Measurements from ENCODE around the gene COPG1. TPM values are rescaled to one million over a fixed set of nuclear protein-coding genes. Genes with fewer than 3 reads are reported as not detected.

Gene COPG1
- total RNA-seq, 1 donor from 2014 or later, result 120 TPM

DNA sequence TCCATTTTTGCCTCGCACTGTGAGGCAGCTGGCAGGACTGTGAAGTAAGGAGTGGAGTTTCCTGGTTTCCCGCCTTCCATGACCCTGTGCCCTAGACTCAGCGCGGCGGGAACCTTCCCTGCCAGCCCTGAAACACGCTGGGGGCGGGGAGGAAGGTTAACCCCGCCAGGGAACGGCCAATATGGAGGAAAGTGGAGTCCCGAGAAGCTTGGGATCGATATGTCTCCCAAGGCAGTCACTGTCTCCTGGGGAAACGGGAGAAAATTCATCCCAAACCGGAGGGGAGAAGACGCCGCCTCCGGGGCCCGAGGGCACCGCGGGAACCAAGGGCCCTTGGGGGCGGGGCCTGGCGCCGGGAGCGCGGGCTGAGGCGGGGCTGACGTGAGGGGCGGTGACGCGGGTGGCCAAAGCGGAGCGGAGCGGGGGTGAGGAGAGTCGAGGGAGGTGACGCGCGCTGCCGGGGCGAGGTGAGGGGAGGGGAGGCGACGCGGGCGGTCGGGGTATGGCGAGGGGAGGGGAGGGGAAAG lies 29.1 kb downstream of the COPG1 start, which contains the start of gene HMCES:
Gene HMCES (plus strand): TSS at position 432 of the 527 bp plus-strand sequence. CDS start 863 bp downstream, outside the sequence.
- H3K27me3 ChIP-seq (ENCODE audit: control insufficient read depth in 3 of 3, insufficient read depth in 3 of 3, low read length in 3 of 3), result no peaks in the 10 kb centered on the region
- peak within 1 kb of the TSS; percentile 88 for H3K27ac ChIP-seq (ENCODE audit: low read depth, low read length)
- H3K36me3 ChIP-seq (ENCODE audit: control insufficient read depth in 3 of 3, insufficient read depth in 3 of 3, low read length in 3 of 3), result peaks cover 25 to 40% (median 27%) of the 10 kb centered on the region in 3 donors
- H3K4me3 ChIP-seq (ENCODE audit: low read length in 3 of 3), result peak within 1 kb of the TSS; percentile 82 to 91 (median 87)
- H3K9me3 ChIP-seq (ENCODE audit: control insufficient read depth in 3 of 3, low read length in 3 of 3), result no peaks in the 10 kb centered on the region
- peak within 1 kb of the TSS; percentile 83 to 94 (median 90) for H3K9ac ChIP-seq (ENCODE audit: low read depth in 1 of 3, low read length in 3 of 3)
- peaks cover 15 to 17% (median 17%) of the 10 kb centered on the region in 3 donors for H3K4me1 ChIP-seq (ENCODE audit: control insufficient read depth in 3 of 3, insufficient read depth in 3 of 3, low read length in 3 of 3)

DNA sequence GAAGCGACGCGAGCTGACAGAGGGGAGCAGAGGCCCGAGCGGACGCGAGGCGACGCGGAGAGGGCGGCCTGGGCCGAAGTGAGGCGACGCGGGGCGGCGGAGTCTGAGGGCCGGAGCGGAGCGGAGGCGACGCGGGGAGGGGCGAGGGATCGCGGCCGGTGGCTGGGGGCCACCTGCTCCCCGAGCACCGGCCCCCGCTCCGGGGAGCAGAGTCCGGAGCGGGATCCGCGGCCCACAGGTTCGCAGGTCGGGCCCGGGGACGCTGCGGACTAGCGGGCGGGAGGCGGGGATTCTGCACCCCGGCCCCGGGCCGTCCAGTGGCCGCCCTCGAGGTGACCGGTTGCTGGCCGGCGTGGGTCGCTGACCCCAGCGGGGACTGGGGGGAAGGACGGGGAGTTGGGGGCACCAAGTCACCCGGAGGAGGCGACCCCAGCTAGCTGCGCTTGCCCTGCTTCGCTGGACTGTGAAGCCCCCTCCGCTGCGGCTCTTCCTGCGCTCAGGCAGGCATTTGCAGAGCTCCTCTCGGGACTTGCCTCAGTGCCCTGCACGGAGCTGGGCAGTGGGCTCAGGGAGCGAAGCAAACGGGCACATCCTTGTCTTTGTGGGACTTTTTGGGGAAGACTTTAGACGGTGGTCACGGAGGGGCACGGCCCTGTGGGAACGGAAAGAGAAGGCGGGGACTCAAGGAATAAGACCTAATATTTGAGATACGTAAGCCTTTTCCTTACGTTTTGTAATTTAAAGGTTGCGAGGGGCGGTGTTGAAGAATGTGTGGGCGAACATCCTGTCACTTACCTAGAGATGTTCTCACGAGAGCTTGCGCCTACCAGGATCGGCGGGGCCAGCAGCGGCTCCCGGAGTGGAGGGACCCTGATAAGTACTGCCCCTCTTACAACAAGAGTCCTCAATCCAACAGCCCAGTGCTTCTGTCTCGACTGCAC lies 29.8 kb downstream of the COPG1 start:
- peak overlapping the region; percentile 82 to 91 (median 87) for H3K4me3 ChIP-seq (ENCODE audit: low read length in 3 of 3)
- H3K4me1 ChIP-seq (ENCODE audit: control insufficient read depth in 3 of 3, insufficient read depth in 3 of 3, low read length in 3 of 3), result peaks cover 15 to 17% (median 17%) of the 10 kb centered on the region in 3 donors
- peaks cover 20 to 35% (median 20%) of the 10 kb centered on the region in 3 donors for H3K36me3 ChIP-seq (ENCODE audit: control insufficient read depth in 3 of 3, insufficient read depth in 3 of 3, low read length in 3 of 3)
- H3K9me3 ChIP-seq (ENCODE audit: control insufficient read depth in 3 of 3, low read length in 3 of 3), result no peaks in the 10 kb centered on the region
- H3K27ac ChIP-seq (ENCODE audit: low read depth, low read length), result peak overlapping the region; percentile 88
- H3K9ac ChIP-seq (ENCODE audit: low read depth in 1 of 3, low read length in 3 of 3), result peak overlapping the region; percentile 83 to 94 (median 90)
- no peaks in the 10 kb centered on the region for H3K27me3 ChIP-seq (ENCODE audit: control insufficient read depth in 3 of 3, insufficient read depth in 3 of 3, low read length in 3 of 3)

DNA sequence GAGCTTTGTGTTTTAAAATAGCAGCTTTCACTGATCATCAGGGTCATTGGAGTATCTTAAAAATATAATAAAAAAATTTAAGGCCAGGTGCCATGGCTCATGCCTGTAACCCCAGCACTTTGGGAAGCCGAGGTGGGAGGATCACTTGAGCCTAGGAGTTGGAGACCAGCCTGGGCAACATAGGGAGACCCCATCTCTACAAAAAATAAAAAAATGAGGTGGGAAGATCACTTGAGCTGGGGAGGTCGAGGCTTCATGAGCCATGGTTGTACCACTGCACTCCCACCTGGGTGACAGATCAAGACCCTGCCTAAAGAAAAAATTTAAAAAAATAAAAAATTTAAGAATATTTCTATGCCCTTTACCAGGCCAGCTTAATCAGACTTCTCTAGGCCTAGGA lies 30.8 kb downstream of the COPG1 start:
- peak overlapping the region in 2 of 3 donors; percentile 83 to 94 for H3K9ac ChIP-seq (ENCODE audit: low read depth in 1 of 3, low read length in 3 of 3)
- peaks cover 11 to 26% (median 12%) of the 10 kb centered on the region in 3 donors for H3K36me3 ChIP-seq (ENCODE audit: control insufficient read depth in 3 of 3, insufficient read depth in 3 of 3, low read length in 3 of 3)
- H3K27ac ChIP-seq (ENCODE audit: low read depth, low read length), result no peak overlapping the region

DNA sequence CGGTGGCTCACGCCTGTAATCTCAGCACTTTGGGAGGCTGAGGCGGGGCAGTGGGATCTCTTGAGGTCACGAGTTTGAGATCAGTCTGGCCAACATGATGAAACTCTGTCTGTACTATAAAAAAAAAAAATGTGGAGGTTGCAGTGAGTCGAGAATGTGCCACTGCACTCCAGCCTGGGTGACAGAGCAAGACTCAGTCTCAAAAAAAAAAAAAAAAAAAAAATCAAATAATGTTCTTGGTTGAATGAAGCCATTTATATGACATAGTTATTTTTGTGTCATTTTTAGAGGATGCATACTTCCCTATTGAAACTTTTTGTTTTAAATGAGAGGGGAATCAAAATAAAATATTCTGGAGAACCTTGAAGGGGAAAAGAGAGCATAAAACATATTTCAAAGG lies 32.3 kb downstream of the COPG1 start:
- no peak overlapping the region for H3K4me3 ChIP-seq (ENCODE audit: low read length in 3 of 3)

More for the DNA sequence above, 30.8 kb downstream of the COPG1 start:
- Histone ChIP-seq H3K4me1 (ENCODE audit: control insufficient read depth in 3 of 3, insufficient read depth in 3 of 3, low read length in 3 of 3) (peaks cover 15 to 17% (median 17%) of the 10 kb centered on the region in 3 donors), H3K9me3 (ENCODE audit: control insufficient read depth in 3 of 3, low read length in 3 of 3) (no peaks in the 10 kb centered on the region), H3K4me3 (ENCODE audit: low read length in 3 of 3) (peak overlapping the region in 2 of 3 donors; percentile 87 to 91), H3K27me3 (ENCODE audit: control insufficient read depth in 3 of 3, insufficient read depth in 3 of 3, low read length in 3 of 3) (no peaks in the 10 kb centered on the region)

DNA sequence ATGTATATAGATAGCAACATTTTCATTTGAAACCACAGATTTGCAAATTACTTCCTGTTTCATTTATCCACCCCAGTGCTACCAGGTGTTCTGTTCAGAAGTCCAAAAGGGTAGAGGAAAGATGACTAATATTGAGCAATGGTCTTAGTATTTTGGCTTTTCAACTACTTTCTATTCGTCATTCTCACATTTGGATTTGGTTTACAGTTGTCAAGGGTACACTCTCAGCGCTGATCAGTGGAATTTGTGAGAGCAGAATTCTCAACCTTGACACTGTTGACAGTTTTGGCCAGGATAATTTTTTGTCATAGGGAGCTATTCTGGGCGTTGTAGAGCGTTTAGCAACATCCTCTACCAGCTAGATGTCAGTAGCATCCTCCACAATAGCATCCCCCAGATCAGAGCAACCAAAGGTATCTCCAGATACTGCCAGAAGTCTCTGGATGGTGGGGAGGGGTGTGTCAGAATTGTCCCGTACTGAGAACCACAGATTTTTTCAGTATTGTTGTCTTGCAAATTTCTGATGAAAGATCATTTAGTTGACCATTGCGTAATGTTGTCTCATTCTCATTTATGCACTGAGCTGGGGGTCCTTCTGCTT lies 33.4 kb downstream of the COPG1 start:
- Histone ChIP-seq H3K27ac (ENCODE audit: low read depth, low read length) (no peak overlapping the region), H3K4me3 (ENCODE audit: low read length in 3 of 3) (no peak overlapping the region), H3K9me3 (ENCODE audit: control insufficient read depth in 3 of 3, low read length in 3 of 3) (no peaks in the 10 kb centered on the region), H3K4me1 (ENCODE audit: control insufficient read depth in 3 of 3, insufficient read depth in 3 of 3, low read length in 3 of 3) (peaks cover 12 to 14% (median 14%) of the 10 kb centered on the region in 3 donors), H3K36me3 (ENCODE audit: control insufficient read depth in 3 of 3, insufficient read depth in 3 of 3, low read length in 3 of 3) (peaks cover 0 to 6% (median 0%) of the 10 kb centered on the region in 3 donors), H3K27me3 (ENCODE audit: control insufficient read depth in 3 of 3, insufficient read depth in 3 of 3, low read length in 3 of 3) (no peaks in the 10 kb centered on the region), H3K9ac (ENCODE audit: low read depth in 1 of 3, low read length in 3 of 3) (peak overlapping the region in 1 of 3 donors; percentile 14)

More for the DNA sequence above, 32.3 kb downstream of the COPG1 start:
- no peak overlapping the region for H3K9ac ChIP-seq (ENCODE audit: low read depth in 1 of 3, low read length in 3 of 3)
- H3K9me3 ChIP-seq (ENCODE audit: control insufficient read depth in 3 of 3, low read length in 3 of 3), result no peaks in the 10 kb centered on the region
- no peak overlapping the region for H3K27ac ChIP-seq (ENCODE audit: low read depth, low read length)
- H3K4me1 ChIP-seq (ENCODE audit: control insufficient read depth in 3 of 3, insufficient read depth in 3 of 3, low read length in 3 of 3), result peaks cover 15 to 17% (median 17%) of the 10 kb centered on the region in 3 donors
- H3K27me3 ChIP-seq (ENCODE audit: control insufficient read depth in 3 of 3, insufficient read depth in 3 of 3, low read length in 3 of 3), result no peaks in the 10 kb centered on the region
- peaks cover 0 to 13% (median 7%) of the 10 kb centered on the region in 3 donors for H3K36me3 ChIP-seq (ENCODE audit: control insufficient read depth in 3 of 3, insufficient read depth in 3 of 3, low read length in 3 of 3)

DNA sequence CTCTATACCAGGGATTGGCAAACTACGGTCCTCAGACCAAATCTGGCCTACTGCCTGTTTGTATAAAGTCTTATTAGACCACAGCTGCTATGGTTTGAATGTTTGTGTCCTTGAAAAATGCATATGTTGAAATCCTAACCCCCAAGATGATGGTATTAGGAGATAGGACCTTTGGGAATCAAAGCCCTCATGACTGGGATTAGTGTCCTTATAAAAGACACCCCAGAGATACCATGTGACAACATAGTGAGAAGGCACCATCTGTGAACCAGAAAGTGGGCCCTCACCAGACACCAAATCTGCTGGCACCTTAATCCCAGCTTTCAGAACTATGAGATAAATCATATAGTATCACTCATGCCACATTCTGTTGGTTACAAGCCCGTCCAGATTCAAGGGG lies 36.7 kb downstream of the COPG1 start:
- Histone ChIP-seq H3K27me3 (ENCODE audit: control insufficient read depth in 3 of 3, insufficient read depth in 3 of 3, low read length in 3 of 3) (no peaks in the 10 kb centered on the region), H3K27ac (ENCODE audit: low read depth, low read length) (no peak overlapping the region), H3K4me3 (ENCODE audit: low read length in 3 of 3) (no peak overlapping the region), H3K36me3 (ENCODE audit: control insufficient read depth in 3 of 3, insufficient read depth in 3 of 3, low read length in 3 of 3) (peaks cover 13 to 25% (median 20%) of the 10 kb centered on the region in 3 donors), H3K9ac (ENCODE audit: low read depth in 1 of 3, low read length in 3 of 3) (no peak overlapping the region), H3K4me1 (ENCODE audit: control insufficient read depth in 3 of 3, insufficient read depth in 3 of 3, low read length in 3 of 3) (no peaks in the 10 kb centered on the region), H3K9me3 (ENCODE audit: control insufficient read depth in 3 of 3, low read length in 3 of 3) (no peaks in the 10 kb centered on the region)

DNA sequence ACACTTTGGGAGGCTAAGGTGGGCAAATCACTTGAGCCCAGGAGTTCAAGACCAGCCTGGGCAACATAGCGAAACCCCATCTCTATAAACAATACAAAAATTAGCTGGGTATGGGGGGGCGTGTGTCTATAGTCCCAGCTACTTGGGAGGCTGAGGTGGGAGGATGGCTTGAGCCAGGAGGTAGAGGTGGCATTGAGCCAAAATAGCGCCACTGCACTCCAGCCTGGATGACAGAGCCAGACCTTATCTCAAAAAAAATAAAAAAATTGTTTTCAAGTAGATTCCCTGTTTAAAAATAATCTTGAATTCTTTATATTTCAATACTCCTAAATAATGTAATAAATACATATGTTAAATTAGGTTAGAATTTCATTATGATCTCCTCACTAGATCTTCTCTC lies 39.0 kb downstream of the COPG1 start:
- H3K4me3 ChIP-seq (ENCODE audit: low read length in 3 of 3), result no peak overlapping the region
- H3K27ac ChIP-seq (ENCODE audit: low read depth, low read length), result no peak overlapping the region
- H3K27me3 ChIP-seq (ENCODE audit: control insufficient read depth in 3 of 3, insufficient read depth in 3 of 3, low read length in 3 of 3), result no peaks in the 10 kb centered on the region
- H3K9ac ChIP-seq (ENCODE audit: low read depth in 1 of 3, low read length in 3 of 3), result no peak overlapping the region
- no peaks in the 10 kb centered on the region for H3K9me3 ChIP-seq (ENCODE audit: control insufficient read depth in 3 of 3, low read length in 3 of 3)
- H3K36me3 ChIP-seq (ENCODE audit: control insufficient read depth in 3 of 3, insufficient read depth in 3 of 3, low read length in 3 of 3), result peaks cover 21 to 31% (median 26%) of the 10 kb centered on the region in 3 donors
- H3K4me1 ChIP-seq (ENCODE audit: control insufficient read depth in 3 of 3, insufficient read depth in 3 of 3, low read length in 3 of 3), result no peaks in the 10 kb centered on the region

DNA sequence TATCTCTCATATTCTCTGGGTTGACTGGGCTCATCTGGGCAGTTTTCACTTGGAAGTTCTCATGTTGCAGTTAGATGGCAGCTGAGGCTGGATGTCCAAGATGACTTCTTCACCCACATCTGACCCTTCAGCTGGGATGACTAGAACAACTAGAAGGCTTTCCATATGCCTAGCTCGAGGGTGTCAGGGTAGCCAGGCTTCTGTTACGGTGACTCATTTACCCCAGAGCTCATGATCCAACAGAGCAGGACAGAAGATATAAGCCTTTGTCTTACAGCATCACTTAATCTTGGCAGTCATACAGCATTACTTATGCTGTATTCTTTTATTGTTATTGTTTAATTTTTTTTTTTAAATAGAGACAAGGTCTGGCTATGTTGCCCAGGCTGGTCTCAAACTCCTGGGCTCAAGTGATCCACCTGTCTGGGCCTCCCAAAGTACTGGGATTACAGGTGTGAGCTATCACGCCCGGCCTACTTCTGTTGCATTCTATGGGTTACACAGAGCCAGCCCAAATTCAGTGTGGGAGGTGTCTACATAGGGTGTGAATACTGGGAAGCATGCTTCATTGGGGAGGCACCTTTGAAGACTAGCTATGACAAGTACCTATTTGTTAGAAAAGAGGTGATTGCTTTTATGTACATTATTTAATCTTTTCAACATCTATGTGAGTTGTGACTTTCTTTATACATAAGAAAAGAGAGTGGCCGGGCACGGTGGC lies 40.0 kb downstream of the COPG1 start:
- Histone ChIP-seq H3K36me3 (ENCODE audit: control insufficient read depth in 3 of 3, insufficient read depth in 3 of 3, low read length in 3 of 3) (peaks cover 23 to 29% (median 26%) of the 10 kb centered on the region in 3 donors), H3K27me3 (ENCODE audit: control insufficient read depth in 3 of 3, insufficient read depth in 3 of 3, low read length in 3 of 3) (no peaks in the 10 kb centered on the region), H3K27ac (ENCODE audit: low read depth, low read length) (no peak overlapping the region), H3K9ac (ENCODE audit: low read depth in 1 of 3, low read length in 3 of 3) (no peak overlapping the region), H3K4me1 (ENCODE audit: control insufficient read depth in 3 of 3, insufficient read depth in 3 of 3, low read length in 3 of 3) (no peaks in the 10 kb centered on the region), H3K4me3 (ENCODE audit: low read length in 3 of 3) (no peak overlapping the region), H3K9me3 (ENCODE audit: control insufficient read depth in 3 of 3, low read length in 3 of 3) (no peaks in the 10 kb centered on the region)

DNA sequence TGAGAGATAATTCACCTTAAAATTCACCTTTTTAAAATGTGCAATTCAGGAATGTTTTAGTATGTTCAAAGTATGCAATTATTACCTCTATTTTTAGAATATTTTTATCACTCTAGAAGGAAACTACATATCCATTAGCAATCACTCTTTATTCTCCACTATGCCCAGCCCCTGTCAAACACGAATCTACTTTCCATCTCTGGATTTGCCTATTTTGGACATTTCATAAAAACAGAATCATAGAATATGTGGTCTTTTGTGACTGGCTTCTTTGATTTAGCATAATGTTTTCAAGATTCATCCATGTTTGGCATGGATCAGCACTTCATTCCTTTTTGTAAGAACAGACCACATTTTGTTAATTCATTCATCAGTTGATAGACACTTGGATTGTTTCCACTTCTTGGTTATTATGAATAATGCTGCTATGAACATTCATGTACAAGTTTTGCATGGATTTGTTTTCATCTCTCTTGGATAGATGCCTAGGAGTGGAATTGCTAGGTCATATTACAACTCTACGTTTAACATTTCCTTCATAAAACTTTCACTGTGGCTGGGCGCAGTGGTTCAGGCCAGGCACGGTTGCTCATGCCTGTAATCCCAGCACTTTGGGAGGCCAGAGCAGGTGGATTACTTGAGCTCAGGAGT lies 42.0 kb downstream of the COPG1 start:
- Histone ChIP-seq H3K9ac (ENCODE audit: low read depth in 1 of 3, low read length in 3 of 3) (no peak overlapping the region), H3K9me3 (ENCODE audit: control insufficient read depth in 3 of 3, low read length in 3 of 3) (no peaks in the 10 kb centered on the region), H3K27ac (ENCODE audit: low read depth, low read length) (no peak overlapping the region), H3K4me1 (ENCODE audit: control insufficient read depth in 3 of 3, insufficient read depth in 3 of 3, low read length in 3 of 3) (no peaks in the 10 kb centered on the region), H3K27me3 (ENCODE audit: control insufficient read depth in 3 of 3, insufficient read depth in 3 of 3, low read length in 3 of 3) (no peaks in the 10 kb centered on the region), H3K4me3 (ENCODE audit: low read length in 3 of 3) (no peak overlapping the region), H3K36me3 (ENCODE audit: control insufficient read depth in 3 of 3, insufficient read depth in 3 of 3, low read length in 3 of 3) (peaks cover 26 to 37% (median 33%) of the 10 kb centered on the region in 3 donors)

Data from skeletal muscle tissue (tissue), 4 donors.